IMR-90 (cell line): ENCODE data around the gene DSC2. TPM values are rescaled to one million over a fixed set of nuclear protein-coding genes. Genes with fewer than 3 reads are reported as not detected.

Source experiments
- ATAC-seq: fragments of 200-7000 bp; cut with Tn5 transposase; 2 replicates; pipeline ENCODE4 v1.9.1; 2020; ENCODE audit warnings: low read depth, mild to moderate bottlenecking, moderate library complexity
- BruUV-seq: library from RNA; stranded (reverse); fragments of 400-500 nt; replicated peaks from 2 replicates; lab custom pipeline; 2021; lab: Mats Ljungman, UMichigan
- CTCF ChIA-PET: fragments of 300-600 bp; formaldehyde crosslinking; extraction: SDS; loops from one replicate; lab custom pipeline; 2021; ENCODE audit warnings: antibody characterized with exemption; lab: Yijun Ruan, JAX
- POLR2A ChIA-PET: fragments of 300-600 bp; sonication (Branson Sonifier 250); formaldehyde crosslinking; loops from one replicate; lab custom pipeline; 2022; ENCODE audit warnings: antibody characterized with exemption; ENCODE audit not compliant: unreplicated experiment; lab: Charles Lee
- DNase-seq: peaks from one replicate; pipeline ENCODE4 v3.0.0; 2013
- H2AFZ ChIP-seq: replicated peaks from 2 replicates; pipeline ENCODE3; 2013; ENCODE audit warnings: low read length, mild to moderate bottlenecking; ENCODE audit not compliant: poor library complexity
- H2AK5ac ChIP-seq: 2 replicates; pipeline ENCODE4 v1.6.1; 2013; ENCODE audit warnings: low read depth, low read length, inconsistent platforms
- H2AK9ac ChIP-seq: replicated peaks from 2 replicates; pipeline ENCODE3; 2013; ENCODE audit warnings: mild to moderate bottlenecking, low read depth, low read length, moderate library complexity; ENCODE audit not compliant: poor library complexity
- H2BK120ac ChIP-seq: 2 replicates; pipeline ENCODE4 v1.6.1; 2013; ENCODE audit warnings: low read depth, low read length, inconsistent platforms
- H2BK15ac ChIP-seq: 3 replicates; pipeline ENCODE4 v1.6.1; 2013; ENCODE audit warnings: low read depth, low read length, inconsistent platforms
- H2BK20ac ChIP-seq: 2 replicates; pipeline ENCODE4 v1.6.1; 2013; ENCODE audit warnings: low read depth, mild to moderate bottlenecking, inconsistent platforms, low read length, moderate library complexity
- H2BK5ac ChIP-seq: 2 replicates; pipeline ENCODE4 v1.6.1; 2013; ENCODE audit warnings: mild to moderate bottlenecking, low read depth, low read length, inconsistent platforms; ENCODE audit not compliant: poor library complexity, severe bottlenecking
- H3K14ac ChIP-seq: replicated peaks from 2 replicates; pipeline ENCODE4 v1.6.1; 2013; ENCODE audit warnings: low read depth, low read length, inconsistent platforms
- H3K18ac ChIP-seq: 2 replicates; pipeline ENCODE4 v1.6.1; 2013; ENCODE audit warnings: low read depth, low read length, control low read depth
- H3K23ac ChIP-seq: 2 replicates; pipeline ENCODE4 v1.6.1; 2013; ENCODE audit warnings: low read depth, low read length, inconsistent platforms
- H3K27ac ChIP-seq: 2 replicates; pipeline ENCODE4 v1.5.1; 2013; ENCODE audit warnings: mild to moderate bottlenecking, control low read depth, low read length; ENCODE audit not compliant: insufficient read depth
- H3K27me3 ChIP-seq: 2 replicates; pipeline ENCODE4 v1.6.1; 2013; ENCODE audit warnings: low read length; ENCODE audit not compliant: control insufficient read depth, insufficient read depth
- H3K36me3 ChIP-seq: 2 replicates; pipeline ENCODE4 v1.6.1; 2013; ENCODE audit warnings: low read length, mixed read lengths; ENCODE audit not compliant: control insufficient read depth, insufficient read depth
- H3K4ac ChIP-seq: 2 replicates; pipeline ENCODE4 v1.6.1; 2013; ENCODE audit warnings: low read depth, low read length, inconsistent platforms
- H3K4me1 ChIP-seq: 2 replicates; pipeline ENCODE4 v1.6.1; 2013; ENCODE audit warnings: low read length, mixed read lengths; ENCODE audit not compliant: control insufficient read depth, insufficient read depth
- H3K4me2 ChIP-seq: 2 replicates; pipeline ENCODE4 v1.6.1; 2013; ENCODE audit warnings: low read depth, mild to moderate bottlenecking, control low read depth, low read length, moderate library complexity
- H3K4me3 ChIP-seq: 2 replicates; pipeline ENCODE4 v1.5.1; 2013; ENCODE audit warnings: low read depth, mild to moderate bottlenecking, control low read depth, low read length, moderate library complexity; ENCODE audit not compliant: insufficient read depth
- H3K56ac ChIP-seq: 2 replicates; pipeline ENCODE4 v1.6.1; 2013; ENCODE audit warnings: low read length, inconsistent platforms; ENCODE audit not compliant: insufficient read depth; ENCODE audit errors: extremely low read depth
- H3K79me1 ChIP-seq, 2 experiments: 2 replicates each; pipeline ENCODE4 v1.6.1; 2013; ENCODE audit warnings: low read length in 2 of 2, inconsistent platforms in 1 of 2, low read depth in 1 of 2
- H3K9ac ChIP-seq: 2 replicates; pipeline ENCODE4 v1.6.1; 2013; ENCODE audit warnings: low read depth, low read length, control low read depth
- H3K9me1 ChIP-seq: 2 replicates; pipeline ENCODE4 v1.6.1; 2013; ENCODE audit warnings: low read length, inconsistent platforms; ENCODE audit not compliant: insufficient read depth
- H3K9me3 ChIP-seq: 2 replicates; pipeline ENCODE4 v1.6.1; 2013; ENCODE audit warnings: low read length; ENCODE audit not compliant: control insufficient read depth, insufficient read depth
- H4K20me1 ChIP-seq: 2 replicates; pipeline ENCODE4 v1.6.1; 2013; ENCODE audit warnings: low read length, inconsistent platforms; ENCODE audit not compliant: insufficient read depth
- H4K5ac ChIP-seq: 2 replicates; pipeline ENCODE4 v1.6.1; 2013; ENCODE audit warnings: mild to moderate bottlenecking, low read depth, low read length, control low read depth
- H4K8ac ChIP-seq, 2 experiments: 2 replicates each; pipeline ENCODE4 v1.6.1; 2013; ENCODE audit warnings: low read depth in 2 of 2, low read length in 2 of 2, control low read depth in 1 of 2, inconsistent platforms in 1 of 2
- H4K91ac ChIP-seq: 2 replicates; pipeline ENCODE4 v1.6.1; 2013; ENCODE audit warnings: low read depth, low read length, inconsistent platforms; ENCODE audit not compliant: insufficient read depth
- BHLHE40 ChIP-seq: fragments of 150-350 bp; IDR thresholded peaks from 2 replicates; pipeline ENCODE4 v1.6.1; 2016; ENCODE audit warnings: mild to moderate bottlenecking, low read depth, low read length
- CEBPB ChIP-seq: IDR thresholded peaks from 2 replicates; pipeline ENCODE4 v1.6.1; 2012; ENCODE audit warnings: low read depth, low read length, improper control_type of control experiment
- CHD1 ChIP-seq: IDR thresholded peaks from 2 replicates; pipeline ENCODE4 v1.6.1; 2012; ENCODE audit warnings: low read depth, low read length, improper control_type of control experiment
- CTCF ChIP-seq: conservative IDR thresholded peaks from 2 replicates; pipeline ENCODE4 v1.5.1; 2012; ENCODE audit warnings: mild to moderate bottlenecking, low read depth, low read length, improper control_type of control experiment
- FOS ChIP-seq: fragments of 150-350 bp; IDR thresholded peaks from 2 replicates; pipeline ENCODE4 v1.6.1; 2016; ENCODE audit warnings: low read depth, low read length
- MAFK ChIP-seq: IDR thresholded peaks from 2 replicates; pipeline ENCODE4 v1.6.1; 2012; ENCODE audit warnings: low read depth, low read length, improper control_type of control experiment
- MAZ ChIP-seq: IDR thresholded peaks from 2 replicates; pipeline ENCODE4 v1.6.1; 2012; ENCODE audit warnings: low read depth, mild to moderate bottlenecking, low read length, improper control_type of control experiment, moderate library complexity, borderline replicate concordance
- MXI1 ChIP-seq: IDR thresholded peaks from 2 replicates; pipeline ENCODE4 v1.6.1; 2012; ENCODE audit warnings: low read depth, mild to moderate bottlenecking, low read length, moderate library complexity, borderline replicate concordance
- NFE2L2 ChIP-seq: fragments of 150-350 bp; IDR thresholded peaks from 2 replicates; pipeline ENCODE4 v1.6.1; 2016; ENCODE audit warnings: low read depth, mild to moderate bottlenecking, low read length
- POLR2A ChIP-seq: IDR thresholded peaks from 2 replicates; pipeline ENCODE4 v1.6.1; 2012; ENCODE audit warnings: mild to moderate bottlenecking, low read depth, low read length
- RAD21 ChIP-seq: IDR thresholded peaks from 2 replicates; pipeline ENCODE4 v1.6.1; 2012; ENCODE audit warnings: low read length, improper control_type of control experiment
- RCOR1 ChIP-seq: IDR thresholded peaks from 2 replicates; pipeline ENCODE4 v1.6.1; 2012; ENCODE audit warnings: mild to moderate bottlenecking, low read length, improper control_type of control experiment; ENCODE audit not compliant: insufficient replicate concordance
- RFX5 ChIP-seq: IDR thresholded peaks from 2 replicates; pipeline ENCODE4 v1.8.0; 2012; ENCODE audit warnings: low read depth, mild to moderate bottlenecking, low read length, moderate library complexity
- SMC3 ChIP-seq: fragments of 150-350 bp; IDR thresholded peaks from 2 replicates; pipeline ENCODE4 v1.6.1; 2016; ENCODE audit warnings: low read depth, mild to moderate bottlenecking, antibody characterized with exemption, low read length, moderate library complexity
- WGBS, 2 experiments: methylation state at CpG; one replicate each; pipeline versions ENCODE4 v1.1.5 to v1.1.7; 2013; ENCODE audit warnings: missing lambda C conversion rate in 2 of 2; ENCODE audit not compliant: insufficient read length in 1 of 2; ENCODE audit errors: extremely low coverage in 2 of 2; 5-methylcytosine and 5-hydroxymethylcytosine counted together
- dilution Hi-C: fragments of 300-500 bp; cut with HindIII; formaldehyde crosslinking; loops from one replicate; pipeline ENCODE4 v1.14.3; 2018; ENCODE audit warnings: low sequenced_read_pairs; ENCODE audit not compliant: unreplicated experiment
- in situ Hi-C: fragments of 300-500 bp; cut with MboI; formaldehyde crosslinking; loops from 3 replicates; pipeline ENCODE4 v1.14.3; 2019; ENCODE audit warnings: low sequenced_read_pairs, inconsistent platforms, mixed read lengths
- intact Hi-C: fragments of 100-400 bp; cut with micrococcal nuclease; formaldehyde crosslinking; loops from 2 replicates; pipeline ENCODE4 v1.10.0; 2022
- polyA plus RNA-seq, 3 experiments: library from polyadenylated mRNA; depleted of rRNA; stranded (reverse); fragments of >200 nt; gene quantifications; 2 replicates each; pipeline ENCODE4 v1.2.3, GENCODE V29; 2012; ENCODE audit warnings: low replicate concordance in 1 of 3
- total RNA-seq: library from RNA; depleted of rRNA; stranded (reverse); fragments of >200 nt; gene quantifications from 2 replicates; pipeline ENCODE4 v1.2.3, GENCODE V29; 2012
- TF ChIP-seq, protein P1 (sequence below): fragments of 150-350 bp; IDR thresholded peaks from 2 replicates; pipeline ENCODE4 v1.6.1; 2017; ENCODE audit warnings: mild to moderate bottlenecking, antibody characterized with exemption, low read length, low read depth
- TF ChIP-seq, protein P2 (sequence below): fragments of 150-350 bp; IDR thresholded peaks from 2 replicates; pipeline ENCODE4 v1.6.1; 2016; ENCODE audit warnings: low read depth, mild to moderate bottlenecking, low read length, moderate library complexity, borderline replicate concordance

Gene DSC2
- total and polyA plus RNA-seq, 2 of the 4 experiments (the other 2 are of a cell fraction) = not detected

- Histone ChIP-seq H2BK120ac (no peak overlapping the region), H3K27ac (no peak overlapping the region), H3K9me1 (no peaks in the 10 kb centered on the region), H4K5ac (no peak overlapping the region), H3K9me3 (no peaks in the 10 kb centered on the region), H4K20me1 (no peaks in the 10 kb centered on the region), H3K23ac (no peak overlapping the region), H2BK5ac (no peak overlapping the region), H3K56ac (no peak overlapping the region), H2BK20ac (no peak overlapping the region), H3K4me1 (no peaks in the 10 kb centered on the region), H2AK5ac (no peak overlapping the region), H3K79me1 (no peaks in the 10 kb centered on the region), H2BK15ac (no peak overlapping the region), H4K91ac (no peak overlapping the region), H3K27me3 (no peaks in the 10 kb centered on the region), H3K36me3 (no peaks in the 10 kb centered on the region), H3K4me3 (no peak overlapping the region), H3K4me2 (no peak overlapping the region), H3K18ac (no peak overlapping the region), H3K4ac (no peak overlapping the region), H2AFZ (no peak overlapping the region), H2AK9ac (no peak overlapping the region), H3K14ac (no peak overlapping the region), H3K9ac (no peak overlapping the region), H4K8ac (no peak overlapping the region)
- no CpG with 5 or more reads among the region's 2 CpGs for WGBS, 2 experiments
- CTCF ChIA-PET = no interaction called here
- dilution Hi-C loops (no loop called here), intact Hi-C loops (no loop called here), in situ Hi-C loops (no loop called here)
- BruUV-seq = no TSS peak
- no peak for ATAC-seq
- POLR2A ChIA-PET = no interaction called here
- DNase-seq = no peak
- TF ChIP-seq RFX5 (no peak), RCOR1 (no peak), MXI1 (no peak), RAD21 (no peak), BHLHE40 (no peak), FOS (no peak), SMC3 (no peak), MAFK (no peak), CHD1 (no peak), POLR2A (no peak), MAZ (no peak), CEBPB (no peak), CTCF (no peak), NFE2L2 (no peak)
- TF ChIP-seq, protein P1, sequence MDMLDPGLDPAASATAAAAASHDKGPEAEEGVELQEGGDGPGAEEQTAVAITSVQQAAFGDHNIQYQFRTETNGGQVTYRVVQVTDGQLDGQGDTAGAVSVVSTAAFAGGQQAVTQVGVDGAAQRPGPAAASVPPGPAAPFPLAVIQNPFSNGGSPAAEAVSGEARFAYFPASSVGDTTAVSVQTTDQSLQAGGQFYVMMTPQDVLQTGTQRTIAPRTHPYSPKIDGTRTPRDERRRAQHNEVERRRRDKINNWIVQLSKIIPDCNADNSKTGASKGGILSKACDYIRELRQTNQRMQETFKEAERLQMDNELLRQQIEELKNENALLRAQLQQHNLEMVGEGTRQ = no peak
- TF ChIP-seq, protein P2, sequence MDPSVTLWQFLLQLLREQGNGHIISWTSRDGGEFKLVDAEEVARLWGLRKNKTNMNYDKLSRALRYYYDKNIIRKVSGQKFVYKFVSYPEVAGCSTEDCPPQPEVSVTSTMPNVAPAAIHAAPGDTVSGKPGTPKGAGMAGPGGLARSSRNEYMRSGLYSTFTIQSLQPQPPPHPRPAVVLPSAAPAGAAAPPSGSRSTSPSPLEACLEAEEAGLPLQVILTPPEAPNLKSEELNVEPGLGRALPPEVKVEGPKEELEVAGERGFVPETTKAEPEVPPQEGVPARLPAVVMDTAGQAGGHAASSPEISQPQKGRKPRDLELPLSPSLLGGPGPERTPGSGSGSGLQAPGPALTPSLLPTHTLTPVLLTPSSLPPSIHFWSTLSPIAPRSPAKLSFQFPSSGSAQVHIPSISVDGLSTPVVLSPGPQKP = no peak
These were observed 8.3 kb downstream of the DSC2 start for GRCh38 chr18:31093880-31094279.
